Hepatocyte (in vitro differentiated cells): Measurements from ENCODE around the gene MAG.

Source experiments
- EZH2 ChIP-seq: fragments of 200-600 bp; sonication (generic); IDR thresholded peaks from 2 replicates; pipeline ENCODE4 v1.6.1; 2016; ENCODE audit warnings: antibody characterized with exemption, mild to moderate bottlenecking, borderline replicate concordance
- EZH2phosphoT487 ChIP-seq: fragments of 200-600 bp; sonication (generic); IDR thresholded peaks from one replicate; pipeline ENCODE4 v1.6.1; 2018; ENCODE audit warnings: antibody characterized with exemption, mild to moderate bottlenecking, low read depth, moderate library complexity; ENCODE audit not compliant: unreplicated experiment, severe bottlenecking
- TF ChIP-seq, protein P1 (sequence below): fragments of 200-600 bp; sonication (generic); IDR thresholded peaks from 2 replicates; pipeline ENCODE4 v1.5.1; 2016; ENCODE audit warnings: antibody characterized with exemption, mild to moderate bottlenecking; ENCODE audit not compliant: poor library complexity

DNA sequence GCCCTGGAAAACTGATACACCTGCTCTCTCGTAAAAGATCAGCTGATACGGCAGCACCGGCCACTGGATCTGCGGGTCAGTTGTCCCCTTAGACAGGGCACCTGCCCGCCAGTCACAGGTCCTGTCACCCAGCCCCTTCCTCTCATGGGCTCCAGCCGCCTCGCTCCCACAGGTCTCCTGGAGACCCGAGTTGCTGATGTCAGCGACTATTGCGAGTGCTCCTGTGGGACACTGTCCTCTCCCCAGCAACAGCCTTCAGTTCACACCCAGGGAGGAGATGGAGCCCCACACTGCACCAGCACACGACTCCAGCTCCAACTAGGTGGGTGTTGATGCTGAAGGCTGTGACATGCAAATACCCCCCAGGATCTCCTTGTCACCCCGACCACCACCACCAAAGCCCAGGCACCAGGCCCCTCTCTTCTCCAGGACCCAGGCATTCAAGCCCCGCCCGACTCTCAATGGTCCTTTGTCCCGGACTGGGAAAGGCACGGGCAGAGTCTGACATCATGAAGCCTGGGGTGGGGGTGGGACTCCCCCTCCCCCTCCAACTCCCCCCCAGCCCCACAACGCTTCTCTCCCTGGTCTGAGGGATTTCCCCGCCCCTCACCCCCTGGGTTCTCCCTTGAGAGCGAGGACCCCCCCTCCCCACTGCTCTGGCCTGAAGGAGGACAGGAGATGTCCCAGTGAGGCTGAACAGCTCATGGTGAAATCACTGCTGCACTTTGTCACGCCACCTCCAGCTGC is 1.4 kb upstream of the MAG start:
- TF ChIP-seq, protein P1, sequence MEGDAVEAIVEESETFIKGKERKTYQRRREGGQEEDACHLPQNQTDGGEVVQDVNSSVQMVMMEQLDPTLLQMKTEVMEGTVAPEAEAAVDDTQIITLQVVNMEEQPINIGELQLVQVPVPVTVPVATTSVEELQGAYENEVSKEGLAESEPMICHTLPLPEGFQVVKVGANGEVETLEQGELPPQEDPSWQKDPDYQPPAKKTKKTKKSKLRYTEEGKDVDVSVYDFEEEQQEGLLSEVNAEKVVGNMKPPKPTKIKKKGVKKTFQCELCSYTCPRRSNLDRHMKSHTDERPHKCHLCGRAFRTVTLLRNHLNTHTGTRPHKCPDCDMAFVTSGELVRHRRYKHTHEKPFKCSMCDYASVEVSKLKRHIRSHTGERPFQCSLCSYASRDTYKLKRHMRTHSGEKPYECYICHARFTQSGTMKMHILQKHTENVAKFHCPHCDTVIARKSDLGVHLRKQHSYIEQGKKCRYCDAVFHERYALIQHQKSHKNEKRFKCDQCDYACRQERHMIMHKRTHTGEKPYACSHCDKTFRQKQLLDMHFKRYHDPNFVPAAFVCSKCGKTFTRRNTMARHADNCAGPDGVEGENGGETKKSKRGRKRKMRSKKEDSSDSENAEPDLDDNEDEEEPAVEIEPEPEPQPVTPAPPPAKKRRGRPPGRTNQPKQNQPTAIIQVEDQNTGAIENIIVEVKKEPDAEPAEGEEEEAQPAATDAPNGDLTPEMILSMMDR, result no peak
- no peak for TF ChIP-seq EZH2
- TF ChIP-seq EZH2phosphoT487, result no peak
